PFSK-1 (cell line): ENCODE measurements around the gene CASTOR2.

Experiments used
- FOXP2 ChIP-seq: optimal IDR thresholded peaks from 2 replicates; pipeline ENCODE3; 2011; ENCODE audit warnings: borderline replicate concordance, control low read depth, inconsistent platforms; ENCODE audit not compliant: insufficient read depth; ENCODE audit errors: extremely low read length, extremely low read depth
- POLR2AphosphoS5 ChIP-seq: IDR thresholded peaks from 2 replicates; pipeline ENCODE4 v1.6.1; 2012; ENCODE audit warnings: low read depth, mild to moderate bottlenecking, control low read depth, low read length, moderate library complexity
- REST ChIP-seq, 2 experiments: IDR thresholded peaks; 2 replicates each; pipeline versions ENCODE4 v1.6.1 to v1.8.0; 2011 to 2012; ENCODE audit warnings: low read depth in 2 of 2, low read length in 2 of 2, control low read depth in 1 of 2, inconsistent platforms in 1 of 2, mild to moderate bottlenecking in 1 of 2, moderate library complexity in 1 of 2; ENCODE audit not compliant: insufficient read depth in 1 of 2
- SIN3A ChIP-seq: IDR thresholded peaks from 2 replicates; pipeline ENCODE4 v1.6.1; 2012; ENCODE audit warnings: mild to moderate bottlenecking, low read length, moderate library complexity, borderline replicate concordance; ENCODE audit not compliant: insufficient read depth
- TAF1 ChIP-seq: IDR thresholded peaks from 2 replicates; pipeline ENCODE4 v1.6.1; 2012; ENCODE audit warnings: low read length, control low read depth, borderline replicate concordance; ENCODE audit not compliant: insufficient read depth

GRCh38 chr7:75028299-75028698 is 63.8 kb downstream of the CASTOR2 start:
- no peak for TF ChIP-seq SIN3A
- no peak for TF ChIP-seq TAF1
- no peak for TF ChIP-seq REST (IDR thresholded peaks at IDR 0.05; ENCODE audit: insufficient read depth in 1 of 2, low read depth in 2 of 2, low read length in 2 of 2)
- TF ChIP-seq POLR2AphosphoS5 = no peak
- no peak for TF ChIP-seq FOXP2
